Upper lobe of right lung (tissue), 1 donor: ENCODE results near the gene GATA5. TPM values are rescaled to one million over a fixed set of nuclear protein-coding genes. Genes with fewer than 3 reads are reported as not detected.

ENCODE experiments used
- ATAC-seq: fragments of 200-7000 bp; cut with Tn5 transposase; one replicate; pipeline ENCODE4 v1.9.1; 2020; ENCODE audit warnings: mild to moderate bottlenecking, moderate library complexity
- DNase-seq: peaks from one replicate; pipeline ENCODE4 v3.0.0-alpha.2; 2020
- H3K27ac ChIP-seq: fragments of 200-600 bp; one replicate; pipeline ENCODE4 v1.8.0; 2022
- H3K27me3 ChIP-seq: fragments of 200-600 bp; one replicate; pipeline ENCODE4 v1.8.0; 2022; ENCODE audit warnings: mild to moderate bottlenecking
- H3K36me3 ChIP-seq: fragments of 200-600 bp; one replicate; pipeline ENCODE4 v1.8.0; 2022
- H3K4me1 ChIP-seq: fragments of 200-600 bp; one replicate; pipeline ENCODE4 v1.8.0; 2022
- H3K4me3 ChIP-seq: fragments of 200-600 bp; one replicate; pipeline ENCODE4 v1.8.0; 2022; ENCODE audit warnings: mild to moderate bottlenecking
- H3K9me3 ChIP-seq: fragments of 200-600 bp; one replicate; pipeline ENCODE4 v1.8.0; 2022
- CTCF ChIP-seq: fragments of 200-600 bp; IDR thresholded peaks from one replicate; pipeline ENCODE4 v1.8.0; 2022; ENCODE audit warnings: antibody characterized with exemption
- intact Hi-C: fragments of 100-400 bp; cut with DNase I; formaldehyde crosslinking; loops from one replicate; pipeline ENCODE4 v1.11.0; 2022
- total RNA-seq: library from RNA; stranded (reverse); fragmentation: NEBNext Ultra II Directional; extraction: Animal tissue kit (Norgen Biotek cat#: 25700); gene quantifications from one replicate; pipeline ENCODE4 v1.2.1, GENCODE V29; 2021
- donor health status: DM: no; HTN: yes; CAD: no; lungs with severe emphysema.

Gene GATA5
- total RNA-seq, 1 donor from 2014 or later, result 2.5 TPM

DNA sequence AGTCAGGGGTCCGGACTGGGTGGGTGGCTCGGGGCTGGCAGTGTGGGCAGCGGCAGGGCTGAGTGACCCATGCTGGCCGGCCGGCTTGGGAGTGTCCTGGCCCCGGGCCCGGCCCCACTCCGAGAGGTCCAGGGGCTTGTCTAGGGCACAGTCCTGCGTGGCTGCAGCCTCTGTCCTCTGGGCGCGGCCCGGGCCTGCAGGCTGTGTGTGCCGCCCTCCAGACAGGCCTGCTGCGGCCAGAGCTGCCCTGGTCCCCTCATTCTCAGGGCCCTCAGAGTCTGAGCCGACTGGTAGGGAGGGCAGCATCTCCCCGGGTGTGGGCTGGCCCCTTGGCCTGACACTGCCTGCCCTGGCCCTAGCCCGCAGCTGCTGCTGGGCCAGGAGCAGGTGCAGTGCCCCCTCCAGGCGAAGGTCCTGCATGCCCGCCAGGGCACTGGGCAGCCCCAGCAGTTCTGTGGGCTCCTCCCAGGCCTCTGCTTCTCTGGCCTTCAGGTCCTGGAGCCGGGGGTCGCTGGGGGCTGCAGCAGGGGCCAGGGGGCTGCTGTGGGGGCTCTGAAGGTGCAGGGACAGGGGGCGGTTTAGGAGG, 61.8 kb downstream of the GATA5 start:
- Histone ChIP-seq H3K4me1 (peaks cover 12% of the 10 kb centered on the region), H3K9me3 (no peaks in the 10 kb centered on the region), H3K4me3 (no peak overlapping the region), H3K27me3 (no peaks in the 10 kb centered on the region), H3K36me3 (no peaks in the 10 kb centered on the region), H3K27ac (no peak overlapping the region)
- ATAC-seq (no peak), DNase-seq (no peak)
- intact Hi-C loops, result no loop called here
- no peak for TF ChIP-seq CTCF

Other genes with a start within 250 kb of the GATA5 start
- 52.3 TPM for gene OSBPL2, start 237.5 kb downstream of the GATA5 start, total RNA-seq
- gene ADRM1, start 173.0 kb downstream of the GATA5 start, total RNA-seq, result 73.4 TPM
- 279 TPM for gene LAMA5, start 108.7 kb downstream of the GATA5 start, total RNA-seq
- gene RPS21, start 88.9 kb downstream of the GATA5 start, total RNA-seq, result 1,050 TPM
- 4.1 TPM for gene CABLES2, start 68.7 kb downstream of the GATA5 start, total RNA-seq
- gene RBBP8NL, start 48.5 kb downstream of the GATA5 start, total RNA-seq, result 0.64 TPM
- 63.3 TPM for gene SLCO4A1, start 166.5 kb upstream of the GATA5 start, total RNA-seq
- gene NTSR1, start 232.8 kb upstream of the GATA5 start, total RNA-seq, result 0.09 TPM